PFSK-1 (cell line): Measurements from ENCODE around the gene COIL.

ENCODE experiments used
- FOXP2 ChIP-seq: optimal IDR thresholded peaks from 2 replicates; pipeline ENCODE3; 2011; ENCODE audit warnings: borderline replicate concordance, control low read depth, inconsistent platforms; ENCODE audit not compliant: insufficient read depth; ENCODE audit errors: extremely low read length, extremely low read depth
- POLR2AphosphoS5 ChIP-seq: IDR thresholded peaks from 2 replicates; pipeline ENCODE4 v1.6.1; 2012; ENCODE audit warnings: low read depth, mild to moderate bottlenecking, control low read depth, low read length, moderate library complexity
- SIN3A ChIP-seq: IDR thresholded peaks from 2 replicates; pipeline ENCODE4 v1.6.1; 2012; ENCODE audit warnings: mild to moderate bottlenecking, low read length, moderate library complexity, borderline replicate concordance; ENCODE audit not compliant: insufficient read depth
- TAF1 ChIP-seq: IDR thresholded peaks from 2 replicates; pipeline ENCODE4 v1.6.1; 2012; ENCODE audit warnings: low read length, control low read depth, borderline replicate concordance; ENCODE audit not compliant: insufficient read depth
- TF ChIP-seq, protein P1 (sequence below), 2 experiments: IDR thresholded peaks; 2 replicates each; pipeline versions ENCODE4 v1.6.1 to v1.8.0; 2011 to 2012; ENCODE audit warnings: low read depth in 2 of 2, low read length in 2 of 2, control low read depth in 1 of 2, inconsistent platforms in 1 of 2, mild to moderate bottlenecking in 1 of 2, moderate library complexity in 1 of 2; ENCODE audit not compliant: insufficient read depth in 1 of 2

Gene COIL

DNA sequence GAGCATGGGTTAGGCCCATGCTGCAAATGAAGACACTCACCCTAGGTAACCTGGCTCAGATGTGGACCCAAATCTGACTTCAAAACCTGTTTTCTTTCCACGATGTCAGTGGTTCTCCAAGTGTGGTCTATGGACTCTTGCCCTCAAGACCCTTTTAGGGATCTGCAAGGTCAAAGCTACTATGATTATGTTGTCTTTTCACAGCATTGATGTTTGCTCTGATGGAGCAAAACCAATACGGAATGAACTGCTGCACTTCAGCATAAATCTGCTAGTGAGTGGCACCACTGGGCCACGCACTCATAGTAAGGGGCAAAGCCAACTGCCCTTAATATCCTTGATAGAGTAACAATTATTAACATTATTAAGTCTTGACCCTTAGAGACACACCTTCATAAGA lies 25.4 kb downstream of the COIL start:
- no peak for TF ChIP-seq SIN3A

GRCh38 chr17:56934280-56934679 lies 26.6 kb downstream of the COIL start:
- TF ChIP-seq POLR2AphosphoS5 (no peak), SIN3A (no peak), TAF1 (no peak), FOXP2 (no peak)
- TF ChIP-seq, protein P1, sequence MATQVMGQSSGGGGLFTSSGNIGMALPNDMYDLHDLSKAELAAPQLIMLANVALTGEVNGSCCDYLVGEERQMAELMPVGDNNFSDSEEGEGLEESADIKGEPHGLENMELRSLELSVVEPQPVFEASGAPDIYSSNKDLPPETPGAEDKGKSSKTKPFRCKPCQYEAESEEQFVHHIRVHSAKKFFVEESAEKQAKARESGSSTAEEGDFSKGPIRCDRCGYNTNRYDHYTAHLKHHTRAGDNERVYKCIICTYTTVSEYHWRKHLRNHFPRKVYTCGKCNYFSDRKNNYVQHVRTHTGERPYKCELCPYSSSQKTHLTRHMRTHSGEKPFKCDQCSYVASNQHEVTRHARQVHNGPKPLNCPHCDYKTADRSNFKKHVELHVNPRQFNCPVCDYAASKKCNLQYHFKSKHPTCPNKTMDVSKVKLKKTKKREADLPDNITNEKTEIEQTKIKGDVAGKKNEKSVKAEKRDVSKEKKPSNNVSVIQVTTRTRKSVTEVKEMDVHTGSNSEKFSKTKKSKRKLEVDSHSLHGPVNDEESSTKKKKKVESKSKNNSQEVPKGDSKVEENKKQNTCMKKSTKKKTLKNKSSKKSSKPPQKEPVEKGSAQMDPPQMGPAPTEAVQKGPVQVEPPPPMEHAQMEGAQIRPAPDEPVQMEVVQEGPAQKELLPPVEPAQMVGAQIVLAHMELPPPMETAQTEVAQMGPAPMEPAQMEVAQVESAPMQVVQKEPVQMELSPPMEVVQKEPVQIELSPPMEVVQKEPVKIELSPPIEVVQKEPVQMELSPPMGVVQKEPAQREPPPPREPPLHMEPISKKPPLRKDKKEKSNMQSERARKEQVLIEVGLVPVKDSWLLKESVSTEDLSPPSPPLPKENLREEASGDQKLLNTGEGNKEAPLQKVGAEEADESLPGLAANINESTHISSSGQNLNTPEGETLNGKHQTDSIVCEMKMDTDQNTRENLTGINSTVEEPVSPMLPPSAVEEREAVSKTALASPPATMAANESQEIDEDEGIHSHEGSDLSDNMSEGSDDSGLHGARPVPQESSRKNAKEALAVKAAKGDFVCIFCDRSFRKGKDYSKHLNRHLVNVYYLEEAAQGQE (IDR thresholded peaks at IDR 0.05; ENCODE audit: insufficient read depth in 1 of 2, low read depth in 2 of 2, low read length in 2 of 2): no peak

DNA sequence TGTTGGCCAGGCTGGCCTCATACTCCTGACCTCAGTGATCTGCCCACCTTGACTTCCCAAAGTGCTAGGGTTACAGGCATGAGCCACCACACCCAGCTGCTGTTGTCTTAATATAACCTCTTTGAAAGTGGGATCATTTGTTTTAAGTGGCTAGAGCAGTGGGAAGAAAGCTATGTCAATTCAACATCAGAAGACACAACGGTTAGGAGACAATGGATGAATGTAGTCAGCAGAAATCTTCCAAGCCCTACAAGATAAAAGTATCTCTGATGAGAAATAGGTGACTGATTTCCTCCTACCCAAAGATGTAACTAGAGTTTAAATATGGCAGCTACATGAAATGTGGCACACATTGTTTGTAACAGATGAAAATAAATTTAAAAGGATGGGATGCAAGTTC lies 27.0 kb downstream of the COIL start:
- TF ChIP-seq POLR2AphosphoS5 (no peak), TAF1 (no peak), SIN3A (no peak), FOXP2 (no peak)
- TF ChIP-seq, protein P1 (IDR thresholded peaks at IDR 0.05; ENCODE audit: insufficient read depth in 1 of 2, low read depth in 2 of 2, low read length in 2 of 2): no peak

GRCh38 chr17:56933151-56933745 lies 27.6 kb downstream of the COIL start:
- TF ChIP-seq SIN3A (no peak), POLR2AphosphoS5 (no peak), TAF1 (no peak), FOXP2 (no peak)
- TF ChIP-seq, protein P1 (IDR thresholded peaks at IDR 0.05; ENCODE audit: insufficient read depth in 1 of 2, low read depth in 2 of 2, low read length in 2 of 2): no peak

DNA sequence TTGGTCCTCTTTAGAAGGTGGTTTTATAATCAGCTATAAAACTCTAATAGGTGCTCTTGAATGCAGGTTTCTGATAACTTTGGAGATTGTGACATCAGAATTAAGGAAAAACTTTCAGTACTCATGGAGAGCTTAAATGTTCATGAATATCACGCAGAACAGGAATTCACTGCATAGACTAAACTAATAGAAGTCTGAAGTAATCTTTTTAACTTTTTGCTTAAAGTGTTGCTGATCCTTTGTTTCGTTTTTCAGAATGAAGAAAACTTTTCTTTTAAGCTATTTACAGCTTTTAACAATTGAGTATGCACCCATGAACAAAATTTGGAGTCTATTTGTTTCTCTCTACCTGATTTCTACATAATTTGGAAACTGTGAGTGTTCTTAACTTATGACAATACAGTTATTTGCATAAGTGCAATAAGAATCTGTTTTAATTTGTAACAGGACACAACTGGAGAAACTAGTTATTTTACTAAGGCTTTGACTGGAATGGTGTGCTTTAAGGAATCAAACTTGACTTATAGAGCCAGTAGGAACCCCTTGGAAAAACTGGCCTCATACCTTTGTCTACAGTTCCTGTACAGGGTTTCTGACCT lies 30.0 kb downstream of the COIL start:
- TF ChIP-seq FOXP2 (no peak), POLR2AphosphoS5 (no peak), SIN3A (no peak), TAF1 (no peak)
- TF ChIP-seq, protein P1 (IDR thresholded peaks at IDR 0.05; ENCODE audit: insufficient read depth in 1 of 2, low read depth in 2 of 2, low read length in 2 of 2): no peak
